ENCODE results near the gene TMEM120A.
"Not testable (repeated sequence)": the region's sequence is repeated elsewhere in the genome, so short reads cannot be mapped to it uniquely, and the experiment has no call there.

TMEM120A gene

DNA sequence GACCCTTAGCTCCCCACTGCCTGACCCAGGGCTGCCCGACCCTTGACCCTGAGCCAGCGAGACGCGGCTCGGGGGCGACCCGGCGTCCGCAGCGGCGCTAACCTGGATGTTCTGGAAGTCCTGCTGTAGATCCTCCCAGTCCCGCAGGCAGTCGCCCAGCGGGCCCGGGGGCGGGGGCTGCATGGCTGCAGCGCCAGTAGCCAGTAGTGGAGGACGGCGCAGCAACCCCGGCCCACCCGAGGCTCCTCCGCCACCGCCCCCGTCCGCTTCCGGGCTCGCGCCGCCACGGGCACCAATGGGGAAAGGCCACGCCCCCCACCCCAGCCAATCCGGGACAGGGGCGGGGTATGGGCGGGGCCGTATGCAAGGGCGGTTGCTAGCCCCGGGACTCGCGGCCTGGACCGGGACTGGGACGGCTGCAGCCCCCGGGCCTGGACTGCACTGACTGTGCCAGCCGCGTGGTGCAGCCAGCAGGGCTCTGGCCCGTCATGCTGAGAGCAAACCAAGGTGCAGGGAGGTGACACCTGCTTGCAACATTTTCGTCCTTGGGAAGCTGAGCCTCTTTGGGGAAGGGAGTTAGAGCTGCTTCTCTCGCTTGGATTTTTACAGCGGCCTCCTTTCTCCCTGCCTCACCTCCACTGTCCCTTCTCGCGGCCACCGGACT is at the start of gene TMEM120A:
Gene TMEM120A, minus strand, starts transcription at position 208 of the 664 bp plus-strand sequence. Its CDS starts 25 bp downstream, at position 183.
- H3K4me3 ChIP-seq = peak within 1 kb of the TSS; percentile 95
- H3K27ac ChIP-seq = peak within 1 kb of the TSS; percentile 99
- TF ChIP-seq, protein P1, sequence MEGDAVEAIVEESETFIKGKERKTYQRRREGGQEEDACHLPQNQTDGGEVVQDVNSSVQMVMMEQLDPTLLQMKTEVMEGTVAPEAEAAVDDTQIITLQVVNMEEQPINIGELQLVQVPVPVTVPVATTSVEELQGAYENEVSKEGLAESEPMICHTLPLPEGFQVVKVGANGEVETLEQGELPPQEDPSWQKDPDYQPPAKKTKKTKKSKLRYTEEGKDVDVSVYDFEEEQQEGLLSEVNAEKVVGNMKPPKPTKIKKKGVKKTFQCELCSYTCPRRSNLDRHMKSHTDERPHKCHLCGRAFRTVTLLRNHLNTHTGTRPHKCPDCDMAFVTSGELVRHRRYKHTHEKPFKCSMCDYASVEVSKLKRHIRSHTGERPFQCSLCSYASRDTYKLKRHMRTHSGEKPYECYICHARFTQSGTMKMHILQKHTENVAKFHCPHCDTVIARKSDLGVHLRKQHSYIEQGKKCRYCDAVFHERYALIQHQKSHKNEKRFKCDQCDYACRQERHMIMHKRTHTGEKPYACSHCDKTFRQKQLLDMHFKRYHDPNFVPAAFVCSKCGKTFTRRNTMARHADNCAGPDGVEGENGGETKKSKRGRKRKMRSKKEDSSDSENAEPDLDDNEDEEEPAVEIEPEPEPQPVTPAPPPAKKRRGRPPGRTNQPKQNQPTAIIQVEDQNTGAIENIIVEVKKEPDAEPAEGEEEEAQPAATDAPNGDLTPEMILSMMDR (IDR thresholded peaks at IDR 0.05) = no peak
- DNase-seq (ENCODE audit: low spot score) = peak; percentile 97

DNA sequence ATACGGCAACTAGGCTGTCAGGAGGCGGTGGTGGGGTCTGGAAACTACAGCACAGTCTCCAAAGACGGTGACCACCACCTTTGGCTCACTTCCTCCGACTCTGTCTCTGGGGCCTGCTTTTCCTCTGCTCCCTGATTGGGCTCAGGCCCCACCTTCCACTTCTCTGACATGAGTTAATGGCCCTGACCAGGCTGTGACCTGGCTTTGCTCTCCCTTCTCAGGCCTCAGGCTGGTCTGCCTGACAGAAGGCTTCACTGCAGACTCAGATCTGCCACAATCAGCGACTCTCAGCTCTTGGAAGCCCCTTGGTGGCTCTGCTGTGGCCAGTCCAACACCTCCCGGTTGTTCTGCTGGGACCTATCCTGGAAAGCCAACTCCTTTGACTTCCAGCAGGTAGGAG is 45.7 kb upstream of the TMEM120A start:
- no peak overlapping the region for H3K27ac ChIP-seq
- TF ChIP-seq, protein P1 (IDR thresholded peaks at IDR 0.05) = no peak
- DNase-seq (ENCODE audit: low spot score) = no peak
- H3K4me3 ChIP-seq = no peak overlapping the region

DNA sequence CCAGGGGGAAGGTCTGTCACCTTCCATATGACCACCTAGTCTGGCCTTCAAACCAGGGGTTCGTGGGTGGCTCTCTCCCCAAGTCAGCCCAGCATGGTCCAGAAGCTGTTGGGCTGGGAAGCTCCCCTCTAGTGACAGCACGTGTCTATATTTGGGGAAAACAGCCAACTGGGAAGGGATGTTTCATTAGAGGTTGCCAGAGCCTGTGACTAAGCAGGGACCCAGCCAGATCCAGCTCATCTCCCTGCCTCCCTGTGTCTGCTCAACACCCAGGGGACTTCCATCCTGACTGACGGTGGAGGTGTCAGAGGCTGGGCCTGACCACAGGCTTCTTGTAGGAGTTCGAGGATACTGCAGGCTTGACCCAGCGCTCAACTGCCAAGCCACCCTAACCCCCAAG is 42.9 kb upstream of the TMEM120A start:
- Histone ChIP-seq H3K27ac (no peak overlapping the region), H3K4me3 (no peak overlapping the region)
- TF ChIP-seq, protein P1 (IDR thresholded peaks at IDR 0.05) = no peak
- no peak for DNase-seq (ENCODE audit: low spot score)

DNA sequence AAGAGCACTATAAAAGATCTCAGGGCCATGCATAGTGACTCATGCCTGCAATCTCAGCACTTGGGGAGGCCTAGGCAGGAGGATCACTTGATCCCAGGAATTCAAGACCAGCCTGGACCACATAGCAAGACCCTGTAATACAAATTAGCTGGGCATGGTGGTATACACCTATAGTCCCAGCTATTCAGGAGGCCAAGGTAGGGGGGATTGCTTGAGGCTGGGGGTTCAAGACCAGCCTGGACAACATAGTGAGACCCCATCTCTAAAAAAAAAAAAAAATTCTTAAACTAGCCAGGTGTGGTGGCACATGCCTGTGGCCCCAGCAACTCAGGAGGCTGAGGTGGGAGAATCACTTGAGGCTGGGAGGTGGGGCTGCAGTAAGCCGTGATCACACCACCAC is 37.6 kb upstream of the TMEM120A start:
- H3K4me3 ChIP-seq = no peak overlapping the region
- no peak for DNase-seq (ENCODE audit: low spot score)
- TF ChIP-seq, protein P1 (IDR thresholded peaks at IDR 0.05) = no peak

DNA sequence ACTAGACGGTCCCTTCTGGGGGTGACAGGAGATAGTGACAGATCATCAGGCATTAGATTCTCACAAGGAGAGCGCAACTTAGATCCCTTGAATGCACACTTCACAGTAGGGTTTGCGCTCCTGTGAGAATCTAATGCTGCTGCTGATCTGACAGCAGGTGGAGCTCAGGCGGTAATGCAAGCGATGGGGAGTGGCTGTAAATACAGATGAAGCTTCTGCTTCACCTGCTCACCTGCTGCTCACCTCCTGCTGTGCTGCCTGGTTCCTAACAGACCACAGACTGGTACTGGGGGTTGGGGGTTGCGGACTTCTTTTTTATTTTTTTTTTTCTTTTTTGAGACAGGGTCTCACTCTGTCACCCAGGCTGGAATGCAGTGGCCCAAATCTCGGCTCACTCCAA is 35.3 kb upstream of the TMEM120A start:
- not testable (repeated sequence) for H3K27ac ChIP-seq; H3K4me3 ChIP-seq; DNase-seq (ENCODE audit: low spot score)

More for the DNA sequence above, 37.6 kb upstream of the TMEM120A start:
- H3K27ac ChIP-seq = no peak overlapping the region

DNA sequence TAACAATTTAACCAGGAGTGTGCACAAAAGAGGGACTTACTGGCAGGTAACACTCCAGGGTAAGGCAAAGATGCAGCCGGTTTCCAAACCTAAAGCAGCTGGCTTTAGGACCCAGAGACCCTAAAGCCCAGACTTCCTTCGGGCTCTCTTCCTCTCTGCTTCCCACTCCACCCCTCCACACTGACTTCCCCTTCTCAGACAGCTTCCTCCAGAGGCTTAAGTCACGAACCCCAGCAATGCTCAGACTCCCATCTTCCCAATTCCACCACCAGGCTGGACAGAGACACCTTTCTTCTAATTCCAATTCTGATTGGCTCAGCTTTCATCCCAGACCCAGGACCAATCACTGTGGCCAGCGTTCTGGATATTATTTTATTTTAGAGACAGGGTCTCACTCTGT is 28.6 kb upstream of the TMEM120A start:
- TF ChIP-seq, protein P1 (IDR thresholded peaks at IDR 0.05) = no peak
- no peak for DNase-seq (ENCODE audit: low spot score)
- Histone ChIP-seq H3K4me3 (no peak overlapping the region), H3K27ac (no peak overlapping the region)

DNA sequence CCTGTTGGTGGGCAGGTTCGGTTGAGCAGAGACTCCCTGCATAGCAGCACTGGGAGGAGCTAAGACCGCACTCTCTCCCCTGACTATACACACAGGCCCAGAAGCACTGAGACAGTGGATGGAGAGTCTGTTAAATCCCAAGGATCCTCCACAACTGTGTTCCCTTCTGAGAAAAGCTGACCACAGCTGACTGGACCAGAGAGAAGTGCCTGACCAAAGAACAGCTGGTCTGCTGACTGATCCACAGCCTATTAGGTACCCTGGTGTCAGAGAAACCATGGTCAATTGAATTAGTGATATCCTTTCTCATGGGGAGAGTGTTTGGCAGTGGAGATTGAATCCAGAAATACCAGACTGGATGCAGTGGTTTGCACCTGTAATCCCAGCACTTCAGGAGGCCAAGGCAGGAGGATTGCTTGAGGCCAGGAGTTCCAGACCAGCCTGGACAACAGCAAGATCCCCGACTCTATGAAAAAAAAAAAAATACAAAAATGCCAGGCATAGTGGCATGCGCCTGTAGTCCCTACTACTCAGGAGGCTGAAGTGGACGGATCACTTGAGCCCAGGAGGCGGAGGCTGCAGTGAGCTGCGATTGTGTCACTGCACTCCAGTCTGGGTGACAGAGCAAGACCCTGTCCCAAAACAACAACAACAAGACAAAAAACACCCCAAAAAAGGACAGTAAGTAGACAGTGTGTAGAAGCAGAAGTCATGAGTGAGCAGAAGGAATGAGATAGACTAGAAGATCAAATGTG is 27.8 kb upstream of the TMEM120A start:
- TF ChIP-seq, protein P1 (IDR thresholded peaks at IDR 0.05) = no peak

More for the DNA sequence above, 27.8 kb upstream of the TMEM120A start:
- DNase-seq (ENCODE audit: low spot score) = no peak
- no peak overlapping the region for H3K27ac ChIP-seq
- H3K4me3 ChIP-seq = no peak overlapping the region
